Smooth muscle cell (in vitro differentiated cells): ENCODE data around the gene DGKQ. TPM values are rescaled to one million over a fixed set of nuclear protein-coding genes. Genes with fewer than 3 reads are reported as not detected.

Source experiments
- DNase-seq: peaks from one replicate; lab custom pipeline; 2025; ENCODE audit not compliant: unreplicated experiment; lab: John Stamatoyannopoulos, UW
- H2AFZ ChIP-seq: fragments of 200-600 bp; sonication (generic); 2 replicates; pipeline ENCODE4 v1.6.0; 2016; ENCODE audit warnings: antibody characterized with exemption, low read depth, mild to moderate bottlenecking
- H3F3A ChIP-seq: fragments of 200-600 bp; sonication (generic); 2 replicates; pipeline ENCODE4 v1.6.0; 2017; ENCODE audit warnings: antibody characterized with exemption, low read depth
- H3K27ac ChIP-seq: fragments of 200-600 bp; sonication (generic); 2 replicates; pipeline ENCODE4 v1.5.1; 2016; ENCODE audit warnings: low read depth, mild to moderate bottlenecking
- H3K27me3 ChIP-seq: fragments of 200-600 bp; sonication (generic); 2 replicates; pipeline ENCODE4 v1.6.1; 2016; ENCODE audit warnings: low read depth, mild to moderate bottlenecking
- H3K36me3 ChIP-seq: fragments of 200-600 bp; sonication (generic); 2 replicates; pipeline ENCODE4 v1.5.1; 2016; ENCODE audit warnings: low read depth
- H3K4me1 ChIP-seq: fragments of 200-600 bp; sonication (generic); 2 replicates; pipeline ENCODE4 v1.5.1; 2016; ENCODE audit warnings: low read depth
- H3K4me2 ChIP-seq: fragments of 200-600 bp; sonication (generic); 2 replicates; pipeline ENCODE4 v1.6.0; 2016; ENCODE audit warnings: mild to moderate bottlenecking
- H3K4me3 ChIP-seq: fragments of 200-600 bp; sonication (generic); 2 replicates; pipeline ENCODE4 v1.5.1; 2016; ENCODE audit warnings: mild to moderate bottlenecking
- H3K79me2 ChIP-seq: fragments of 200-600 bp; sonication (generic); 2 replicates; pipeline ENCODE4 v1.6.0; 2016; ENCODE audit warnings: low read depth, mild to moderate bottlenecking
- H3K9ac ChIP-seq: fragments of 200-600 bp; sonication (generic); 2 replicates; pipeline ENCODE4 v1.6.0; 2016; ENCODE audit warnings: low read depth
- H3K9me3 ChIP-seq: fragments of 200-600 bp; sonication (generic); replicated peaks from 2 replicates; pipeline ENCODE4 v1.5.1; 2016; ENCODE audit warnings: low read depth
- H4K20me1 ChIP-seq: fragments of 200-600 bp; sonication (generic); 2 replicates; pipeline ENCODE4 v1.6.0; 2016; ENCODE audit warnings: low read depth
- CTCF ChIP-seq: fragments of 200-600 bp; sonication (generic); IDR thresholded peaks from 2 replicates; pipeline ENCODE4 v1.5.1; 2017; ENCODE audit warnings: borderline replicate concordance, mild to moderate bottlenecking, antibody characterized with exemption; ENCODE audit not compliant: insufficient read depth, poor library complexity, severe bottlenecking
- WGBS: methylation state at CpG from one replicate; pipeline ENCODE4 v1.1.7; 2016; ENCODE audit warnings: low lambda C conversion rate; 5-methylcytosine and 5-hydroxymethylcytosine counted together
- polyA plus RNA-seq: library from polyadenylated mRNA; unstranded; fragments of >200 nt; fragmentation: Nextera tagmentation; extraction: Ambion mirVana; gene quantifications from 2 replicates; pipeline ENCODE4 v1.2.1, GENCODE V29; 2016
- total RNA-seq: library from RNA; depleted of rRNA; stranded (reverse); fragments of >200 nt; gene quantifications from 2 replicates; pipeline ENCODE4 v1.2.3, GENCODE V29; 2014

Gene DGKQ
- total and polyA plus RNA-seq, 2 experiments from 2014 or later, result 4.2 to 16.2 TPM

DNA sequence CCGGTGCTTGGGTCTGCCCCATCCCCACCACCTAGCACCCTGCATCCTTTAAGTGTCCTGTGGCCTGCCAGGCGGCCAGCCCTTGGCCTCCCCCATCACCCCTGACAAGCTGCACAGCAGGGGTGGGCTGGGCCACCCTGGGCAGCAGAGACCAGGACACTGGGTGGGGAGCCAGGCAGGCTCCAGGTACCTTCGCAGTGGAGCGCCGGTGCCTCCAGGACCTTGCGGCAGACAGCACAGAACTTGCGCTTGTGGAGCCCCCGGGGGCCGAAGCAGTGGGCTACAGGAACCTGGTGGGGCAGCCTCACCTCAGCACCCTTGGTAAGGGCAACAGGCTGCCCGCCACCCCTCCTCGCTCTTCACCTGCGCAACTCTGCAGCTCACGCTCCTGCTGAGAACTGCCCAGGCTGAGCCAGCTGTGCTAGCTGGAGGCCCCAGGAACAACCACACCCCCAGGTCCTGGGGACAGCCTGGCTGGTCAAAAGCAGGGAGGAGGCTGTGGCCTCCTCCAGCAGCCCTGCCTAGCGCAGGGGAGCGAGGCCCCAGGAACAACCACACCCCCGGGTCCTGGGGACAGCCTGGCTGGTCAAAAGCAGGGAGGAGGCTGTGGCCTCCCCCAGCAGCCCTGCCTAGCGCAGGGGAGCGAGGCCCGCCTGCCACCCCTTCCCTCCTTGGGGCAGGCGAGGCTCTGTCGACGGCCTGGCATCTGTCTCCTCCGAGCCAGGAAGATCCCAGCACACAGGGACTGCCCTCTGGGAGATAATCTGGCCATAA lies 4.6 kb downstream of the DGKQ start:
- Histone ChIP-seq H3F3A (no peaks in the 10 kb centered on the region), H4K20me1 (peaks cover 44% of the 10 kb centered on the region), H3K4me3 (no peak overlapping the region), H3K9me3 (no peaks in the 10 kb centered on the region), H3K4me1 (peaks cover 5% of the 10 kb centered on the region), H3K27ac (no peak overlapping the region), H3K27me3 (peaks cover 5% of the 10 kb centered on the region), H3K36me3 (no peaks in the 10 kb centered on the region), H2AFZ (no peak overlapping the region), H3K4me2 (no peak overlapping the region), H3K9ac (no peak overlapping the region), H3K79me2 (peaks cover 7% of the 10 kb centered on the region)
- no peak for DNase-seq
- no peak for TF ChIP-seq CTCF
- 86% methylated on average over 23 of the region's 23 CpGs for WGBS

DNA sequence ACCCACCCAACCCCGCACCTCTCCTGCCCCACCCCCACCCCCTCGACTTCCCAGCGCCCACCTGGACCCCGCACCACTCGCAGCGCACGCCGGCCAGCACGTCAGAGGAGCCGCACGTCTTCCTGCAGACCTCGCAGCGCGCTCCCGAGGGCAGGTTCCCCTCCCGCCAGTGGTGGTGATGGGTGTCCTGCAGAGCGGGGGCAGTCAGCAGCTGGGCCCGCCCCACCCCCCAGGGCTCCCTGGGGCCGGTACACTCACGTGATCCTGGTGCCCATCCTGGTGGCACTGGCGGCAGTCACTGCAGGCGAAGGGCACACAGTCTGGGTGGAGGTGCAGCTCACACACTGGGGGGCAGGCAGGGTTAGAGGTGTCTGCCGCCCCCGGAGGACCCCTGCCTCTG lies 5.1 kb downstream of the DGKQ start:
- no peak for DNase-seq
- Histone ChIP-seq H3K4me1 (peaks cover 5% of the 10 kb centered on the region), H3F3A (no peaks in the 10 kb centered on the region), H3K27me3 (peaks cover 5% of the 10 kb centered on the region), H3K27ac (no peak overlapping the region), H4K20me1 (peaks cover 44% of the 10 kb centered on the region), H3K79me2 (peaks cover 7% of the 10 kb centered on the region), H2AFZ (no peak overlapping the region), H3K9me3 (no peaks in the 10 kb centered on the region), H3K36me3 (no peaks in the 10 kb centered on the region), H3K9ac (no peak overlapping the region), H3K4me3 (no peak overlapping the region), H3K4me2 (no peak overlapping the region)
- 54% methylated on average over 18 of the region's 24 CpGs for WGBS
- no peak for TF ChIP-seq CTCF

GRCh38 chr4:967113-968104 lies 6.0 kb downstream of the DGKQ start:
- H4K20me1 ChIP-seq, result peaks cover 40% of the 10 kb centered on the region
- peaks cover 5% of the 10 kb centered on the region for H3K27me3 ChIP-seq
- TF ChIP-seq CTCF, result no peak
- H3K27ac ChIP-seq, result no peak overlapping the region
- no peak overlapping the region for H2AFZ ChIP-seq
- DNase-seq, result no peak
- no peaks in the 10 kb centered on the region for H3K9me3 ChIP-seq
- peaks cover under 1% of the 10 kb centered on the region for H3K4me1 ChIP-seq
- no peak overlapping the region for H3K4me3 ChIP-seq
- WGBS, result 58% methylated on average over 45 of the region's 76 CpGs
- H3F3A ChIP-seq, result no peaks in the 10 kb centered on the region
- no peaks in the 10 kb centered on the region for H3K36me3 ChIP-seq
- peaks cover 7% of the 10 kb centered on the region for H3K79me2 ChIP-seq
- no peak overlapping the region for H3K9ac ChIP-seq
- H3K4me2 ChIP-seq, result no peak overlapping the region
